GM23338 (cell line): ENCODE data around the gene CAAP1. TPM values are rescaled to one million over a fixed set of nuclear protein-coding genes. Genes with fewer than 3 reads are reported as not detected.

ENCODE experiments used
- ATAC-seq: fragments of 200-7000 bp; cut with Tn5 transposase; 3 replicates; pipeline ENCODE4 v1.9.1; 2020
- DNase-seq: peaks from one replicate; pipeline ENCODE4 v3.0.0-alpha.2; 2015; ENCODE audit warnings: low spot score
- H2AFZ ChIP-seq: fragments of 200-600 bp; sonication (generic); 2 replicates; pipeline ENCODE4 v1.8.0; 2016; ENCODE audit warnings: antibody characterized with exemption, mild to moderate bottlenecking, moderate library complexity
- H3F3A ChIP-seq: fragments of 200-600 bp; sonication (generic); replicated peaks from 2 replicates; pipeline ENCODE4 v1.8.0; 2017; ENCODE audit warnings: antibody characterized with exemption, mixed run types, low read depth
- H3K27ac ChIP-seq: fragments of 200-600 bp; sonication (generic); 2 replicates; pipeline ENCODE4 v1.6.1; 2016; ENCODE audit warnings: low read depth
- H3K27me3 ChIP-seq: fragments of 200-600 bp; sonication (generic); 2 replicates; pipeline ENCODE4 v1.8.0; 2016; ENCODE audit warnings: mild to moderate bottlenecking, mixed run types, moderate library complexity; ENCODE audit not compliant: insufficient read depth
- H3K36me3 ChIP-seq: fragments of 200-600 bp; sonication (generic); 2 replicates; pipeline ENCODE4 v1.8.0; 2016; ENCODE audit warnings: mild to moderate bottlenecking; ENCODE audit not compliant: insufficient read depth
- H3K4me1 ChIP-seq: fragments of 200-600 bp; sonication (generic); 2 replicates; pipeline ENCODE4 v1.8.0; 2016; ENCODE audit warnings: mild to moderate bottlenecking, moderate library complexity; ENCODE audit not compliant: insufficient read depth
- H3K4me2 ChIP-seq: fragments of 200-600 bp; sonication (generic); 2 replicates; pipeline ENCODE4 v1.7.1; 2017; ENCODE audit warnings: mixed run types
- H3K4me3 ChIP-seq: fragments of 200-600 bp; sonication (generic); 2 replicates; pipeline ENCODE4 v1.6.1; 2016; ENCODE audit warnings: mixed run types
- H3K79me2 ChIP-seq: fragments of 200-600 bp; sonication (generic); replicated peaks from 2 replicates; pipeline ENCODE4 v1.8.0; 2017; ENCODE audit warnings: mild to moderate bottlenecking; ENCODE audit not compliant: insufficient read depth
- H3K9me2 ChIP-seq: fragments of 200-600 bp; sonication (generic); 2 replicates; pipeline ENCODE4 v1.8.0; 2017; ENCODE audit not compliant: insufficient read depth
- H4K20me1 ChIP-seq: fragments of 200-600 bp; sonication (generic); replicated peaks from 2 replicates; pipeline ENCODE4 v1.8.0; 2017; ENCODE audit warnings: mild to moderate bottlenecking; ENCODE audit not compliant: insufficient read depth
- H3K27ac Mint-ChIP-seq: 2 replicates; pipeline ENCODE4 v1.8.0; 2020; ENCODE audit warnings: inconsistent platforms, mild to moderate bottlenecking, moderate library complexity, mixed read lengths
- H3K27me3 Mint-ChIP-seq: 3 replicates; pipeline ENCODE4 v1.8.0; 2022; ENCODE audit warnings: low read depth, mild to moderate bottlenecking, moderate library complexity, mixed read lengths, inconsistent platforms; ENCODE audit not compliant: insufficient read depth, poor library complexity
- H3K36me3 Mint-ChIP-seq: 3 replicates; pipeline ENCODE4 v1.8.0; 2021; ENCODE audit warnings: low read depth, mild to moderate bottlenecking, inconsistent platforms, moderate library complexity, mixed read lengths
- H3K4me1 Mint-ChIP-seq: 3 replicates; pipeline ENCODE4 v1.8.0; 2020; ENCODE audit warnings: mild to moderate bottlenecking, inconsistent platforms, mixed read lengths
- H3K4me3 Mint-ChIP-seq: 3 replicates; pipeline ENCODE4 v1.8.0; 2021; ENCODE audit warnings: moderate library complexity, mild to moderate bottlenecking, inconsistent platforms, mixed read lengths
- H3K9me3 Mint-ChIP-seq: 3 replicates; pipeline ENCODE4 v1.8.0; 2020; ENCODE audit warnings: moderate library complexity, mild to moderate bottlenecking, inconsistent platforms, mixed read lengths
- CREB1 ChIP-seq: fragments of 250-450 bp; sonication (Bioruptor Pico); IDR thresholded peaks from 2 replicates; pipeline ENCODE4 v1.5.0; 2020; ENCODE audit warnings: low read depth, mild to moderate bottlenecking, moderate library complexity
- CTCF ChIP-seq, 2 experiments: fragments of 200-600 bp in 1 of 2; sonication (generic) in 1 of 2; conservative IDR thresholded peaks; 2 replicates each; pipeline versions ENCODE4 v1.5.1 to v1.6.1; 2016 to 2017; ENCODE audit warnings: antibody characterized with exemption in 2 of 2, low read depth in 2 of 2, mild to moderate bottlenecking in 2 of 2, moderate library complexity in 1 of 2
- ETS1 ChIP-seq: IDR thresholded peaks from 2 replicates; pipeline ENCODE4 v1.6.1; 2016; ENCODE audit warnings: antibody characterized with exemption
- EZH2 ChIP-seq: fragments of 200-600 bp; sonication (generic); IDR thresholded peaks from one replicate; pipeline ENCODE4 v1.8.0; 2017; ENCODE audit warnings: antibody characterized with exemption, mild to moderate bottlenecking, low read depth; ENCODE audit not compliant: unreplicated experiment
- EZH2phosphoT487 ChIP-seq: fragments of 200-600 bp; sonication (generic); IDR thresholded peaks from one replicate; pipeline ENCODE4 v1.8.1; 2018; ENCODE audit warnings: antibody characterized with exemption; ENCODE audit not compliant: unreplicated experiment
- JUNB ChIP-seq: IDR thresholded peaks from one replicate; pipeline ENCODE4 v1.6.1; 2016; ENCODE audit warnings: antibody characterized with exemption; ENCODE audit not compliant: unreplicated experiment
- NANOG ChIP-seq: IDR thresholded peaks from 2 replicates; pipeline ENCODE4 v1.6.1; 2016; ENCODE audit warnings: antibody characterized with exemption, borderline replicate concordance
- POLR2AphosphoS5 ChIP-seq: IDR thresholded peaks from 2 replicates; pipeline ENCODE4 v1.6.1; 2016; ENCODE audit warnings: antibody characterized with exemption, low read depth
- REST ChIP-seq: IDR thresholded peaks from one replicate; pipeline ENCODE4 v1.6.1; 2018; ENCODE audit warnings: antibody characterized with exemption; ENCODE audit not compliant: unreplicated experiment
- STAT1 ChIP-seq: IDR thresholded peaks from one replicate; pipeline ENCODE4 v1.6.1; 2016; ENCODE audit warnings: antibody characterized with exemption; ENCODE audit not compliant: unreplicated experiment
- ZNF114 ChIP-seq: fragments of 250-450 bp; sonication (Bioruptor Pico); IDR thresholded peaks from 2 replicates; pipeline ENCODE4 v1.5.0; 2020; ENCODE audit warnings: mild to moderate bottlenecking, moderate library complexity
- ZNF331 ChIP-seq: fragments of 250-450 bp; sonication (Bioruptor Pico); IDR thresholded peaks from 2 replicates; pipeline ENCODE4 v1.5.0; 2020; ENCODE audit warnings: low read depth, mild to moderate bottlenecking, moderate library complexity
- ZNF462 ChIP-seq: fragments of 250-450 bp; sonication (Bioruptor Pico); IDR thresholded peaks from 2 replicates; pipeline ENCODE4 v1.5.0; 2020; ENCODE audit warnings: mild to moderate bottlenecking, moderate library complexity
- polyA plus RNA-seq: library from polyadenylated mRNA; unstranded; fragments of >200 nt; fragmentation: Nextera tagmentation; extraction: Ambion mirVana; gene quantifications from 2 replicates; pipeline ENCODE4 v1.2.1, GENCODE V29; 2016
- total RNA-seq: library from RNA; depleted of rRNA; stranded (reverse); fragments of >200 nt; shearing (Covaris generic); gene quantifications from 2 replicates; pipeline ENCODE4 v1.2.3, GENCODE V29; 2014

CAAP1 gene
- total and polyA plus RNA-seq, 2 experiments from 2014 or later = 47.9 to 59.7 TPM

GRCh38 chr9:26811106-26811505 is 81.5 kb downstream of the CAAP1 start:
- Mint-ChIP-seq H3K4me3 (no peak overlapping the region), H3K36me3 (no peaks in the 10 kb centered on the region), H3K4me1 (no peaks in the 10 kb centered on the region), H3K27me3 (no peaks in the 10 kb centered on the region), H3K27ac (no peak overlapping the region), H3K9me3 (no peaks in the 10 kb centered on the region)
- no peak for ATAC-seq
- H3K27me3 ChIP-seq = no peaks in the 10 kb centered on the region
- no peak for DNase-seq
- H3K36me3 ChIP-seq = no peaks in the 10 kb centered on the region
- peaks cover 4% of the 10 kb centered on the region for H3K9me2 ChIP-seq
- no peaks in the 10 kb centered on the region for H3F3A ChIP-seq
- no peaks in the 10 kb centered on the region for H3K79me2 ChIP-seq
- H3K27ac ChIP-seq = no peak overlapping the region
- no peak overlapping the region for H2AFZ ChIP-seq
- TF ChIP-seq ZNF114 (CRISPR knock-in tag) (no peak), STAT1 (no peak), EZH2phosphoT487 (no peak), ETS1 (no peak), EZH2 (no peak), ZNF331 (CRISPR knock-in tag) (no peak), NANOG (no peak), REST (no peak), CREB1 (CRISPR knock-in tag) (no peak), ZNF462 (CRISPR knock-in tag) (no peak), POLR2AphosphoS5 (no peak), JUNB (no peak), CTCF (conservative IDR thresholded peaks at IDR 0.05; ENCODE audit: low read depth in 2 of 2) (no peak)
- no peak overlapping the region for H3K4me3 ChIP-seq
- H4K20me1 ChIP-seq = no peaks in the 10 kb centered on the region
- no peak overlapping the region for H3K4me2 ChIP-seq
- H3K4me1 ChIP-seq = no peaks in the 10 kb centered on the region
